Nephron (organoid): ENCODE results near the gene KRTAP5-3.

ENCODE experiments used
- H3K27ac Mint-ChIP-seq, 3 experiments: 2 replicates each; pipeline ENCODE4 v1.8.0; 2020; ENCODE audit warnings: mixed read lengths in 3 of 3, mild to moderate bottlenecking in 2 of 3, moderate library complexity in 1 of 3
- H3K27me3 Mint-ChIP-seq: 2 replicates; pipeline ENCODE4 v1.8.0; 2021; ENCODE audit warnings: low read depth, mild to moderate bottlenecking, moderate library complexity, mixed read lengths
- H3K36me3 Mint-ChIP-seq: 2 replicates; pipeline ENCODE4 v1.8.0; 2020; ENCODE audit warnings: low read depth, mixed read lengths
- H3K4me1 Mint-ChIP-seq: 2 replicates; pipeline ENCODE4 v1.8.0; 2020; ENCODE audit warnings: mixed read lengths
- H3K4me3 Mint-ChIP-seq, 3 experiments: 2 replicates each; pipeline ENCODE4 v1.8.0; 2020; ENCODE audit warnings: mild to moderate bottlenecking in 3 of 3, mixed read lengths in 3 of 3, moderate library complexity in 2 of 3
- H3K9me3 Mint-ChIP-seq: 2 replicates; pipeline ENCODE4 v1.8.0; 2020; ENCODE audit warnings: mixed read lengths
- CTCF ChIP-seq, 3 experiments: fragments of 200-600 bp; sonication (generic); IDR thresholded peaks; one replicate each; pipeline ENCODE4 v1.5.0; 2021; ENCODE audit warnings: antibody characterized with exemption in 3 of 3; ENCODE audit not compliant: unreplicated experiment in 3 of 3

The KRTAP5-3 gene

GRCh38 chr11:1569251-1569780, 38.9 kb downstream of the KRTAP5-3 start:
- Mint-ChIP-seq H3K4me1 (no peaks in the 10 kb centered on the region), H3K36me3 (no peaks in the 10 kb centered on the region), H3K27ac (no peak overlapping the region), H3K27me3 (peaks cover 50% of the 10 kb centered on the region), H3K4me3 (peak overlapping the region in 2 of 3 experiments; percentile 46 to 60), H3K9me3 (no peaks in the 10 kb centered on the region)
- TF ChIP-seq CTCF (IDR thresholded peaks at IDR 0.05; ENCODE audit: unreplicated experiment in 3 of 3): no peak

GRCh38 chr11:1568441-1568911, 39.8 kb downstream of the KRTAP5-3 start:
- Mint-ChIP-seq H3K27me3 (peaks cover 44% of the 10 kb centered on the region), H3K4me3 (no peak overlapping the region), H3K4me1 (no peaks in the 10 kb centered on the region), H3K27ac (no peak overlapping the region), H3K9me3 (no peaks in the 10 kb centered on the region), H3K36me3 (no peaks in the 10 kb centered on the region)
- TF ChIP-seq CTCF (IDR thresholded peaks at IDR 0.05; ENCODE audit: unreplicated experiment in 3 of 3): no peak

GRCh38 chr11:1567721-1568100, 40.6 kb downstream of the KRTAP5-3 start:
- Mint-ChIP-seq H3K4me1 (no peaks in the 10 kb centered on the region), H3K4me3 (no peak overlapping the region), H3K27ac (no peak overlapping the region), H3K9me3 (no peaks in the 10 kb centered on the region), H3K36me3 (no peaks in the 10 kb centered on the region), H3K27me3 (peaks cover 40% of the 10 kb centered on the region)
- no peak for TF ChIP-seq CTCF (IDR thresholded peaks at IDR 0.05; ENCODE audit: unreplicated experiment in 3 of 3)

- no peaks in the 10 kb centered on the region for H3K9me3 Mint-ChIP-seq
- H3K4me1 Mint-ChIP-seq: no peaks in the 10 kb centered on the region
- no peak for TF ChIP-seq CTCF (IDR thresholded peaks at IDR 0.05; ENCODE audit: unreplicated experiment in 3 of 3)
- no peak overlapping the region for H3K27ac Mint-ChIP-seq
- no peak overlapping the region for H3K4me3 Mint-ChIP-seq
- no peaks in the 10 kb centered on the region for H3K36me3 Mint-ChIP-seq
- peaks cover 45% of the 10 kb centered on the region for H3K27me3 Mint-ChIP-seq
Measured at GRCh38 chr11:1567052-1567720, 41.1 kb downstream of the KRTAP5-3 start.

- H3K36me3 Mint-ChIP-seq: no peaks in the 10 kb centered on the region
- H3K4me3 Mint-ChIP-seq: peak overlapping the region in 1 of 3 experiments; percentile 46
- no peaks in the 10 kb centered on the region for H3K9me3 Mint-ChIP-seq
- no peak for TF ChIP-seq CTCF (IDR thresholded peaks at IDR 0.05; ENCODE audit: unreplicated experiment in 3 of 3)
- no peak overlapping the region for H3K27ac Mint-ChIP-seq
- H3K4me1 Mint-ChIP-seq: no peaks in the 10 kb centered on the region
- H3K27me3 Mint-ChIP-seq: peaks cover 48% of the 10 kb centered on the region
Measured at GRCh38 chr11:1566381-1567051, 41.7 kb downstream of the KRTAP5-3 start.
